NOMO-1 treated with dmso at 0.1 percent for 144 hours (cell line): ENCODE data around the gene SCAMP4.
"Not testable (repeated sequence)": the region's sequence is repeated elsewhere in the genome, so short reads cannot be mapped to it uniquely, and the experiment has no call there.

Source experiments
- DNase-seq: peaks from one replicate; lab custom pipeline; 2025; ENCODE audit not compliant: unreplicated experiment; lab: John Stamatoyannopoulos, UW

SCAMP4 gene

DNA sequence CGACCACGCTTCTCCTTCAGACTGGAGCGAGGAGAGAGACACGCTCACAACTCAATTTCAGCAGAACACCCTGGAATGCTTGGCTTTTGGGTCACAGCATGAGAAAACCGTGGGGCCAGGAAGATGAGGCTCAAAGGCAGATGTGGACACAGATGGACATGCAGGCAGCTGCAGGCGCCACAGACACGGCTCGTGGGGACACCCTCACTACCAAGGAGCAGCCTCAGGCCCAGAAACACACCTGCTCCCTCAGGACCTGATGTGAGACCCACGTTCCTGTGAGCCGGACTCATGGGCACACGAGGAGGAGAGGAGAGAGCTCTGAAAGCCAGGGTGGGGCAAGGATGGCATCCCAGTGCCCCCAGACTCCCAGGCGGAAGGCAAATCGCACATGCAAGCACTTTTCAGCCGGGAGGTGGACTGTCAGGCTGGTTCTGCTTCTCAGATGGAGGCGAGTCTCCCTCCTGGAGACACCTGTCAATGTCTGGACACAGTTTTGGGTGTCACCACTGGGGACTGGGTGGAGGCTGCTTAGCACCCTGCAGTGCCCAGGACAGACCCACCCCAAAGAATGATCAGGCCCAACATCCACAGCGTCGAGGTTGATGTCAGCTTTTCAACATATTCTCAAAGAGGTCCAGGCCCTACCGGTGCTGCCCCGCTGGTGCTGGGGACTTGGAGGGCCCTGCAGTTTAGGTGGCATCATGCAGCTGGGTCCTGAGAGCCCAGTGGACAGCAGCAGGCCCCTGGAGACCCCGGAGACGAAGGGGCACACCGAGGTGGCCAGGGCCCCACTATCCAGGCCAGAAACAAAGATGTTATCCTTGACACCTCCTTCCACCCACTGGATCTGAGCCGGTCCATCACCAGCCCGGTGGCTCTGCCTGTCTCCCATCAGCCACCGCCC lies 22.2 kb upstream of the SCAMP4 start:
- no peak for DNase-seq

DNA sequence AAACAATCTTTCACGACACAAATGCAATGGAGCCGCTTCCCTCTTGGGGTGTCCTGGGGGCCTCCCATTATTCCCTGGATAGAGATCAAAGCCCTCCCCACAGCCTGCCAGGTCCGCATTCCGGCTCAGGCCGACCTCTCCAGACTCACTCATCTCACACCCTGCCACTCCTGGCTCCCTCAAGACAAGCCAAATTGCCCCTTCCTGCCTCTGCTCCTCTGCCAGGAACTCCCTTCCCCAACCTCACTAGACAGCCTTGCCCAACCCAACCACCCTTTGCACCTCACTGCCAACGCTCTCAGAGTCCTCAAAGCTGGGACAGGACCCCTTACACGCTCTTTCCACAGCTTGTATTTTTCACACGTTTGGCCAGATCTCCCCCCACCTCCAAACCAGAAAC lies 21.4 kb upstream of the SCAMP4 start:
- DNase-seq, result no peak

DNA sequence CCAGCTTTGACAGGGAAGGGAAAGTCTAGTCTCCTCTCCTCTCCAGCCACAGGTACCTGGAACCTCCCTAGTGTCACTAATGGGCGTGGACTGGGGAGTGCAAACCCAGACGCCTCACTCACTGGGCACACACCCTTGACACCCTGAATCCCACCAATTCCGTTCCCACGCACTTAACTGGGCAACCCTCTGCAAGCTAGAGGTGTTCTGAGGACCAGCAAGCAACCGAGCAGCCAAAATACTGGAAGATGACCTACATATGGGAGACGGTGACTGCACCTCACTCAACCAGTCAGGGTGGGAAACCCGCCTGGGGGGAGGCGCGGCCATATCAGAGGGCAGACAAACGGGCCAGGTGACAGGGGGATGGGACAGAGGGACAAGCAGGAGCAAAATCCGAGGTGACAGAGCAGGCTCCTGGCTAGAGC lies 20.9 kb upstream of the SCAMP4 start:
- DNase-seq, result no peak

DNA sequence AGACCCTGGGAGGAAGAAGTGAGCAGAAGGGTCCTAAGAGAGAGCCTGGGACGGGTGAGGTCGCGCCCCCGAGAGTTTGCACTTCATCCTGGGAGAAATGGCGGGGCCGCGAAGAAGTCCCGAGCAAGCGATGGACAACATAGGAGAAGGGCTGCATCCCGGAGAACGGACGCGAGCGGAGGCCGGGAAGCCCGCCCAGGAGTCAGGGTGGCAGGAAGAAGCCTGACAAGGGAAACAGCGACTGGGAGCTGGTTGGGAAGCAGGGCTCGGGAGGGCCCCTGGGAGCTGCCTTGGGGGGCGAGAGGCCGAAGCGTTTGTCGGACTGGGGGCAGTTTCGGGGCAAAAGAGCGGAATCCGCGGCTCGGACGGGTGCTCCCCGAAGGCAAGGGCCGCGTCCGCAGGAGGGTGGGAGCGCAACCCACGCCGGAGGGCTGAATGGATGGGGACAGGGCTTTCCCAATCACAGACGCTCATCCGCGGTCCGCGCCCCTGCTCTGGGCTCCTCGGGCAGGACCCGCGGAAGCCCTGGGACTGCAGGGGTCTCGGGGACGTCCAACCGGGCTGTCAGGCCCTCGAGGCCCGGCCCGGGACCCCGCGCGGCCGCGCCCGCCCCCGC lies 20.4 kb upstream of the SCAMP4 start:
- no peak for DNase-seq

DNA sequence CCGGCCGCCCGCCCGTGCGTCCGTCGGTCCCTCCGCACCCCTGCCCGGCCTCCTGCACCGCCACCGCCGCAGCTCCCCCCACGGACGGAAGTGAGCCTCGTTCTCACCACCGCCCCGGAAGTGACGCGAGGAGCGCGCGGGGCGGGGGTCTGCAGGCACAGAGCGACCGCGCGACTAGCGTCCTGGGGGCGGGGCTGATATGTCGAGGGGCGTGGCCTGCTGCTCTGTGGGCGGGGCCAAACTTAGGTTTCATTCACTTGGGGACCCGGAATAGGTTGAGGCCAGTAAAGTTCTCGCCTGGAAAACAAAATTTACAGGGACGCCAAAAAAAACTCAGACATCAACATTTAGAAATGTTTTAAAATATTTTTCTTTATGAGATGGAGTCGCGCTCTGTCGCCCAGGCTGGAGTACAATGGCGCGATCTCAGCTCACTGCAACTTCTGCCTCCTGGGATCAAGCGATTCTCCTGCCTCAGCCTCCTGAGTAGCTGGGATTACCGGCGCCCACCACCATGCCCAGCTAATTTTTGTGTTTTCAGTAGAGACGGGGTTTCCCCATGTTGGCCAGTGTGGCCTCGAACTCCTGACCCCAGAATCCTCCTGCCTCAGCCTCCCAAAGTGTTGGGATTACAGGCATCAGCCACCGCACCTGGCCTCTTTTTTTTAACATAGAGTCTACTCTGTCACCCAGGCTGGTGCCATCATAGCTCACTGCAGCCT lies 19.6 kb upstream of the SCAMP4 start, which contains the start of gene ABHD17A:
TSS of gene ABHD17A (minus strand) at position 99 of the 722 bp plus-strand sequence. CDS start 3,930 bp downstream, outside the sequence.
- DNase-seq, result peak; percentile 86

DNA sequence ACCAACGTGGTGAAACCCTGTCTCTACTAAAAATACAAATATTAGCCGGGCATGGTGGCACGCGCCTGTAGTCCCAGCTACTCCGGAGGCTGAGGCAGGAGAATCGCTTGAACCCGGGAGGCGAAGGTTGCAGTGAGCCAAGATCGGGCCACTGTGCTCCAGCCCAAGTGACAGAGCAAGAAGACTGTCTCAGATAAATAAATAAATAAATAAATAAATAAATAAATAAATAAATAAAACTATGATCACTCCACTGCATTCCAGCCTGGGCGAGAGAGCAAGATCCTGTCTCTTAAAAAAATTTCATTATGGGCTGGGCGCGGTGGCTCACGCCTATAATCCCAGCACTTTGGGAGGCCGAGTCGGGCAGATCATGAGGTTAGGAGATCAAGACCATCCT lies 18.8 kb upstream of the SCAMP4 start:
- DNase-seq, result not testable (repeated sequence)

DNA sequence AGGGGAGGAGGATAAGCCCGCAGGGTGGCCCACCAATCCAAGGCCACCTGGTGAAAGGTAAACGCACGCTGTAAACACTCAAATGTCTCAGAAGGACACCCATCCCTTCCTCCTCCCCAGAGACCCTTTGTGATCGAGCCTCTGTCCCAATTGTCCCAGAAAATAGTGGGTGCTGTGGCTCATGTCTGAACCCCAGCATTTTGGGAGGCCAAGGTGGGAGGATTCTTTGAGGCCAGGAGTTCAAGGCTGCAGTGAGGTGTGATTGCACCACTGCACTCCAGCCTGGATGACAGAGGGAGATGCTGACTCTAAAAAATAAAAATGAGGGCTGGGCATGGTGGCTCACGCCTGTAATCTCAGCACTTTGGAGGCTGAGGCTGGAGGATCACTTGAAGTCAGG lies 16.8 kb upstream of the SCAMP4 start:
- DNase-seq, result no peak

DNA sequence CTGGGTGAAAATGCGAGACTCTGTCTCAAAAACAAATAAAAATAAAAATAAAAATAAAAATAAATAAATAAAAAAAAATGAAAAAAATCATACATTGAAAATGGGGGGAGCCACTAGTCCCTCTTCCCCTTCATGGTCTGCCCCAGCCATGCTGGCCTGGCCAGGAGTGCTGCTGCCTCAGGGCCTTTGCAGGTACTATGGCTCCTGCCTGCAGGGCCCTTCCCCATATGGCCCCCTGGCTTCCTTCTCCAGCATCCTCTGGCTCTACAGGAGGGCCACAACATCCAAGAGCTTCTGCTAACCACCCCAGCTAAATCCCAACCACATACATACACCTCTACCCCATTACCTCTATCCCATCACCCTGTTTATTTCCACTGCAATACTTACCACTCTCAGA lies 15.3 kb upstream of the SCAMP4 start:
- DNase-seq, result no peak

DNA sequence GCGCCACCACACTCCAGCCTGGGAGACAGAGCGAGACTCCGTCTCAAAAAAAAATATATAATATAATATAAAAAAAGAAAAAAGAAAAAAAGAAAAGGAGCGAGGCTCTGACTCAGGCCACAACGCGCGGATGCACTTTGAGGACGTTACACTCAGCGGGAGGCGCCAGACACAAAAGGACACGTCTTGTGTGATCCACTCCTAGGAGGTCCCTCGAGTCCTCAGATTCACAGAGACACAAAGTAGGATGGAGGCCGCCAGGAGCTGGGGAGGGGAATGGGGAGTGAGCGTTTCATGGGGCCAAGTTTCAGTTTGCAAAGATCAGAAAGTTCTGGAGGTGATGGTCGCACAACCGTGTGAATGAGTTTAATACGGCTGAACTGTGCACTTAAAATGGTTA lies 11.4 kb upstream of the SCAMP4 start:
- no peak for DNase-seq

DNA sequence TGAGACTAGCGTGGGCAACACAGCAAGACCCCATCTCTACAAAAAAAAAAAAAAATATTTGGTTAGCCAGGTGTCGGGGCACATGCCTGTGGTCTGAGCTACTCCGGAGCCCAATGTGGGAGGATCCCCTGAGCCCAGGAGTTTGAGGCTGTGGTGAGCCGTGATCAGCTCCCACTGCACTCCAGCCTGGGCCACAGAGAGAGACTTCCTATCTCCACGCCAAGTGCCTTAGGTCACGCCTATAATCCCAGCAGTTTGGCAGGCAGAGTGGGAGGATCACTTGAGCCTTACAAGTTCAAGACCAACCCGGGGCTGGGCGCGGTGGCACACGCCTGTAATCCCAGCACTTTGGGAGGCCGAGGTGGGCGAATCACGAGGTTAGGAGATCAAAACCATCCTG lies 8.7 kb upstream of the SCAMP4 start:
- DNase-seq, result no peak

DNA sequence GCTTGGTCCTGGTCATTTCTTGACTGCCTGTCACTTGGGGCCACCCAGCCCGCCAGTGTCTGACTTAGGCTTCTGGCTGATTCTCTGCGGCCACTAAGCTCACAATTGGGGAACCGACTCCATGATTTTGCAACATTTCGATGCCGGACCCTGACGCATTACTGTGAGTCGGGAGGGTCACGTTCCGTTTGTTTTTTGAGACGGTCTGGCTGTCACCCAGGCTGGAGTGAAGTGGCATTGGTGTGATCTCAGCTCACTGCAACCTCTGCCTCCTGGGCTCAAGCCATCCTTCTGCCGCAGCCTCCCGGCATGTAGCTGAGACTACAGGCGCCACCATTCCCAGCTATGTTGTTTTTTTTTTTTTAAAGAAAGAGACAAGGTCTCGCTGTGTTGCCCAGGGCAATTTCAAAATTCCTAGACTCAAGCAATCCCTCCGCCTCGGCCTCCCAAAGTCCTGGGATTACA lies 3.2 kb upstream of the SCAMP4 start:
- peak; percentile 66 for DNase-seq

DNA sequence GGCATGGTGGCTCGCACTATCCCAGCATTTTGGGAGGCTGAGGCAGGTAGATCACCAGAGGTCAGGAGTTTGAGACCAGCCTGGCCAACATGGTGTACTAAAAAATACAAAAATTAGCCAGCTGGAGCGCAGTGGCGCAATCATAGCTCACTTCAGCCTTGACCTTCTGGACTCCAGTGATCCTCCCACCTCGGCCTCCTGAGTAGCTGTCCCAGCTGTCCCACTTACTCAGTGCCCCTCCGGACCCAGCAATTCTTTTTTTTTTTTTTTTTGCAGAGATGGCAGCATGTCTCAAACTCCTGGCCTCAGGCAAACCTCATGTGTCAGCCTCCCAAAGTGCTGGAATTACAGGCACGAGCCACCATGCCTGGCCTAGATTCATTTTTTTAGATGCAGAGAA lies 2.3 kb upstream of the SCAMP4 start:
- DNase-seq, result no peak

DNA sequence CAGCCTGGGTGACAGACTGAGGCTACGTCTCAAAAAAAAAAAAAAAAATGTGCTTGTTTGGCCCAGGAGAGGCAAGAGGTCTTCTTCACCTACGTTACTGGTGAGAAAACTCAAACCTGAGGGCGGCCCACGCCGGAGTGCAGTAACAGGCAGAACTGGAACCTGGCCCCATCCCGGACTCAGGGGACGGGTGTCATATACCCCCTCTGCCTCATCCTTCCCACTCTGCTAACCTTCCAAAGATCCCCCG lies 414 bp upstream of the SCAMP4 start:
- no peak for DNase-seq

DNA sequence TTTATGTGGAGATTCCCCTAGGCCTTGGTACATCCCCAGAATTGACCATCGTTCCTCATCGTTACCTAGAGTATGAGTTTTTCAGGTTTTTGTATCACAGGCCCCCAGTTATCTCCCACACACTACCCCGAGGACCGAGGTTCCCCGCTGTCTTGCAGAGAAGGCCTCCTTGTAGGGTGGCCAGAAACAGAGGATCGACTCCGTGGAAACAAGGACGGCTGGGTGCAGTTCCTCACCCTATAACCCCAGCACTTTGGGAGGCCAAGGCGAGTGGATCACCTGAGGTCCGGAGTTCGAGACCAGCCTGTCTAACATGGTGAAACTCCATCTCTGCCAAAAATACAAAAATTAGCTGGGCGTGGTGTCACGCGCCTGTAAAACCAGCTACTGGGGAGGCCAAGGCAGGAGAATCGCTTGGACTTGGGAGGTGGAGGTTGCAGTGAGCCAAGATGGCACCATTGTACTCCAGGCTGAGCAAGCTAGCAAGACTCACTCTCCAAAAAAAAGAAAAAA lies 720 bp downstream of the SCAMP4 start:
- DNase-seq, result no peak

DNA sequence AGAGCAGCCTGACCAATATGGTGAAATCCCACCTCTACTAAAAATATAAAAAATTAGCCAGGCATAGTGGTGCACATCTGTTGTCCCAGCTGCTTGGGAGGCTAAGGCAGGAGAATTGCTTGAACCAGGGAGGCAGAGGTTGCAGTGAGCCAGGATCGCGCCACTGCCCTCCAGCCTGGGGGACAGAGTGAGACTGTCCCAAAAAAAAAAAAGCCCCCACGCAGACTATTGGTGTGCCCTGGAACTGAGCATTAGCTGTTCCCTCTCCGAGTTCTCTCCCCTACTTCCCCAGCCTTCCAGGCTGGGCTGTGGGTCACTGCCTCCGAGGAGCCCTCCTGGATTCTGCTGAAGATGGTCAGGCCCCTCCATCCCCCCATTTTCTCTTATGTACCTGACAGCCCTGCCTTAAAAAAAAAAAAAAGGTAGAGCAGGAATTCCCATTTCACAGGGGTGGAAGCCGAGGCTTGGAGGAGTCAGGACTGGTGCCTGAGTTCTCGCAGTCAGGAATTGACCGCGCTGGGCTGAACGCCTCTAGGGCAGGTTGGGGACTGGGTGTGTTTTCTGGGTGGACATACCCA lies 1.9 kb downstream of the SCAMP4 start:
- no peak for DNase-seq

DNA sequence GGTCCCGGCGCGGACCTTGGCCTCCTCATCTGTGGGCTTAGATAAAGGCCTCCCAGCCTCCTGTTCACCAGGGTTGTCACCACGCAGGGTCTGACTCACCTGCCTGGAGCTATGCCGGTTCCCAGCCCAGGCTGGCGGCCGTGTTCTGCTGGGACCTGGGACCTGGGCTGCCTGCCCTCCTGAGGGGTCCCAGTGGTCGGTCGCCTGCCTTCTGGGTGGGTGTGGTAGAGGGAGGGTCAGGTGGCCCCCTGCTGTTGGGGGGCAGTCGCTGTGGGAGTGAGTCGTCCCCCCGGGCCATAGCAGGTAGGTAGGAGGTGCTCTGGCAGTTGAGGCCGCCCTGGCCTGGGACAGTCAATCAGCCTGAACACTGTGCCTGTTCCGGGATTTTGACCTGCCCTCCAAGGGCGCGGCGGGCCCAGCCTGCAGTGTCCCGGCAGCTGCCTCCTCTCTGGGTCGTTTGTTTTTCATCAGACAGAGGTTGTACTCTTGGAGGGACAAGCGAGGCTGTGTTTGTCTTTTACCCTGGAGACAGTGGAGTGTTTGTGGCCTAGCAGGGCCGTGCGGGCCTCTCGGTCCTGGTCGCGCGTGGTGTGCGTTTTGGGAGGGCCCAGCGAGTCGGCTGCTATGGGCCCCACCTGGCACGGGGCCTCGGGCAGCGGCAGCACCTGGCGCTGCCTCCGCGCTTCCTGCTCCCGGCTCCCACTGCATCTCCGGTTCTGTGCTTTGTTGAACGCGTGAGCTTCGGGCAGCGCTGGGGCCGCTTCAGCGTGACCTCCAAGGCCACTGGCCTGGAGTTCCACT lies 2.6 kb downstream of the SCAMP4 start:
- DNase-seq, result no peak

DNA sequence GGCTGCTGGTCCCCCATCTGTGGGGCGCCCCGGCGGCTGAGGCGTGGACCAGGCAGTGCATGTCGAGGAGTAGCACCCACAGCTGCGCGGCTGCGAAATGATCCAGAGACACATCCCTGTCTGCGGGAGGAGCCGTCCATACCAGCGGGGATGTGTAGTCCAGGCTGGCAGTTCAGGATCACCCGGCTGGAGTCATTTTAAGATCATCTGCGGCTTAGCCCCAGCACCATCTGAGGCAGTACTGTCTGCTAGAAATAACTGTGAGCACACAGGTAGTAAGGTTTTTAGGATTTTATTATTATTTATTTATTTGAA lies 3.1 kb downstream of the SCAMP4 start:
- no peak for DNase-seq

DNA sequence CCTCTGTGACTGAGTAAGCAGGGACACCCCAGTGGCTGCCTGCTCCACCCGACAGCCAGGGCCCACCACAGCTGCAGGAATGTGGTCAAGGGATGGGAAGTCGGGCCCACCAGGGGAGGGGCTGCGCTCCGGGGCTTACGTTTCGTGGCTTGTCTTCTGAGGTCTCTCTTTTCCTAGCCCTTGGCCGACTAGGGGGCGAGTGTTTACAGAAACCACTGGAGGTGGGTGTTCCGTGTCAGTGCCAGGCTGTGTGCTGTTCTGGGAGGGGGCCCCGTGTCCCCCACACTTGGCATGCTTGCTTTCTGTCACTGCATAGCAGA lies 4.5 kb downstream of the SCAMP4 start:
- DNase-seq, result no peak

DNA sequence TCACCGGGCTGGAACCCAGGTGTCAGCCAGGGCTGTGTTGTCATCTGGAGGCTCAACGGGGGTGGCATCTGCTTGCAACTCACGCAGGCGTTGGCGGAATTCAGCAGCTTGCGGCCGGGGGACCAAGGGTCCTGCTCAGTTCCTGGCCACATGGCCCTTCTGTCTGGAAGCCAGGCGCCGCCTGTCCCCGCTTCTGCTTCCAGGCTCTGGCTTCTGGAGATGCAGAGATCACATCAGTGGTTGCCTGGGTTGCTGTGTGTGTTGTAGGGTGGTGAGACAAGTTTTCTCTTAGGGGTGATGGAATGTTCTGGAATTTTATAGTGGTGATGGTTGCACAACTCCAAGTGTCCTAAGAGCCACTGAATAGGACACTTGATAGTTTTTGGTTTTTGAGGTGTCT lies 5.0 kb downstream of the SCAMP4 start:
- no peak for DNase-seq

DNA sequence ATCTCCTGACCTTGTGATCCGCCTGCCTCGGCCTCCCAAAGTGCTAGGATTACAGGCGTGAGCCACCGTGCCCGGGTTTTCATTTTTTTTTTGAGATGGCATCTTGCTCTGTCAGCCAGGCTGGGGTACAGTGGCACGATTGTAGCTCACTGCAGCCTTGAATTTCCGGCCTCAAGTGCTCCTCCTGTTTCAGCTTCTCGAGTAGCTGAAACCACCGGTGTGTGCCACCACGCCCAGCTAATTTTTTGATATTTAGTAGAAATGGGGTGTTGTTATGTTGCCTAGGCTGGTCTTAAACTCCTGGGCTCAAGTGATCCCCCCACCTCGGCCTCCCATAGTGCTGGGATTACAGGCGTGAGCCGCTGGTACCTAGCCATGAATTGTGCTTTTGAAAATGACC lies 5.9 kb downstream of the SCAMP4 start:
- DNase-seq, result no peak

DNA sequence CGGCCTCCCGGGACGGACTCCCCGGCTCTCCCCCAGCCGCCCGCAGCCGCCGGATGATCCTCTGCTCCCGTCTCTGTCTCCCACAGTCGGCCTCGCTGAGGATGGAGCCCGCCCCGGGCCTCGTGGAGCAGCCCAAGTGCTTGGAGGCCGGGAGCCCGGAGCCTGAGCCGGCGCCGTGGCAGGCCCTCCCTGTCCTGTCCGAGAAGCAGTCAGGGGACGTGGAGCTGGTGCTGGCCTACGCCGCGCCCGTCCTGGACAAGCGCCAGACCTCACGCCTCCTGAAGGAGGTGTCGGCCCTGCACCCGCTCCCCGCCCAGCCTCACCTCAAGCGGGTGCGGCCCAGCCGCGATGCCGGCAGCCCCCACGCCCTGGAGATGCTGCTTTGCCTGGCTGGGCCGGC lies 6.8 kb downstream of the SCAMP4 start:
- DNase-seq, result no peak
